T-helper 1 cell treated with Interleukin-12 subunit alpha and Interleukin-12 subunit beta and Interleukin-4 antibody, amounts not matched to agents 30 ng/mL and 1 ng/mL, for 36 hours (primary cell): ENCODE results near the gene SPECC1L. TPM values are rescaled to one million over a fixed set of nuclear protein-coding genes. Genes with fewer than 3 reads are reported as not detected.

Source experiments
- intact Hi-C: fragments of 100-400 bp; cut with micrococcal nuclease; formaldehyde crosslinking; loops from one replicate; pipeline ENCODE4 v1.15.1; 2024
- total RNA-seq: library from RNA; stranded (reverse); gene quantifications from 2 replicates; pipeline ENCODE4 v1.2.3, GENCODE V29; 2022

Gene SPECC1L
- total RNA-seq, 1 donor from 2014 or later: 48.9 TPM

DNA sequence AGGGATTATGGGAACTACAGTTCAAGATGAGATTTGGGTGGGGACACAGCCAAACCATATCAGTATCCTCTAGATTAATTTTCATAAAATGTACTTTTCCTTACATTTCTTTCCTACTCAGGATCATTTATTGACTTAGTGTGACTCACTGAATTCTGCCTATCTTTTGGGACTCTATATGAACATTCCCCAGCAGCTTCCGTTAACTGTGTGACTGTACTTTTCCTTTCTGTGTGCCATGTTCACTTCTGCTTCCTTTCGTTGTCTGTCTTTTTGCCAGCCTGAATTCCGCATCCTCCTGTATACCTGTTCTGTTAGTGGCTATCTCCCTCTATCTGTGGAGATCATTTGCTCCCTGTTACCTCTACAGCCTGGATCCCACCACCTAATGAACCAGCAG lies 48.8 kb downstream of the SPECC1L start:
- intact Hi-C loops: no loop called here

DNA sequence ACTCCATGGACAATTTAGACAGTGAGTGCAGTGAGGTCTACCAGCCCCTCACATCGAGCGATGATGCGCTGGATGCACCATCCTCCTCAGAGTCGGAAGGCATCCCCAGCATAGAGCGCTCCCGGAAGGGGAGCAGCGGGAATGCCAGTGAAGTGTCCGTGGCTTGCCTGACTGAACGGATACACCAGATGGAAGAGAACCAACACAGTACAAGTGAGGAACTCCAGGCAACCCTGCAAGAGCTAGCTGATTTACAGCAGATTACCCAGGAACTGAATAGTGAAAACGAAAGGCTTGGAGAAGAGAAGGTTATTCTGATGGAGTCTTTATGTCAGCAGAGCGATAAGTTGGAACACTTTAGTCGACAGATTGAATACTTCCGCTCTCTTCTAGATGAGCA lies 51.4 kb downstream of the SPECC1L start:
- intact Hi-C loops: loop anchor here (10.0 kb wide), 1 partner anchor 433 kb away; no protein-coding TSS in a partner anchor

DNA sequence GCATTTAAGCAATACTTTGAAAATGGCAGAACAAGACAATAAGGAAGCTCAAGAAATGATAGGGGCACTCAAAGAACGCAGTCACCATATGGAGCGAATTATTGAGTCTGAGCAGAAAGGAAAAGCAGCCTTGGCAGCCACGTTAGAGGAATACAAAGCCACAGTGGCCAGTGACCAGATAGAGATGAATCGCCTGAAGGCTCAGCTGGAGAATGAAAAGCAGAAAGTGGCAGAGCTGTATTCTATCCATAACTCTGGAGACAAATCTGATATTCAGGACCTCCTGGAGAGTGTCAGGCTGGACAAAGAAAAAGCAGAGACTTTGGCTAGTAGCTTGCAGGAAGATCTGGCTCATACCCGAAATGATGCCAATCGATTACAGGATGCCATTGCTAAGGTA lies 51.9 kb downstream of the SPECC1L start:
- intact Hi-C loops: loop anchor here (10.0 kb wide), 1 partner anchor 432 kb away; no protein-coding TSS in a partner anchor

DNA sequence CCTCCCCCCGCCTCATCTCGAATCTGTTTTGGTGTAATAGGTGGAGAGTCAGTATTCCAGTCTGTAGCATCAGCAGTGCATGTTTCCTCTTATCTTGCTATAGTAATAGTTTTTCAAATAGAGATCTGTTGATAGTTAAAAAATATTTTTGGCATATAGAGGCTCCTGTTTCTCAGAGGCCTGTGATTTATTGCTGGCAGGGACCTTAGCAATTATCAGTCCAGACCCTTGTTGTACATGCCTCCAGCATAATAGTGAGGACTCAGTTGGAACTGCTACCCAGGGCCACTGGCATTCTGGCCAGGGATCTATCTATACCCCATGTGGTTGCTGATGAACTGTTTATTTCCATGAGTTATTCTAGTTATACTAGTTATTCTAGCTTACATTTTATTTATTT lies 52.6 kb downstream of the SPECC1L start:
- intact Hi-C loops: loop anchor here (10.0 kb wide), 1 partner anchor 432 kb away; no protein-coding TSS in a partner anchor

DNA sequence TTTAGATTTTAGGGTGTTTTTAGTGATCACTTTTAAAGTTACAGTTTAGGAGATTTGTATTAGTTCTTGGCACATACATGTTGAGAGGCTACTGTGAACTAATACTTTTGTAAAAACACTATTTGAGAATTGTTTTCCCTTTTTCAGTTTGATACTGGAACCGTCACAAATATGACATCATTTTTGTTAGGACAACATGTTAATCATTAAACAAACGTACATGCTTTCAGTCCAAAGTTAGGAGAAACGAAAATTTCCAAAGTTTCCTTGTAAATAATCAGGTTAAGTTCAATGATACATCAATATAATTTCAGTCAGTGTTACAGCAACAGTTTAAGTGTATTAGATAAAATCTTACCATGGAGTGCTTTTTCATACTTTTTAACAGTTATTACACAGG lies 53.1 kb downstream of the SPECC1L start:
- intact Hi-C loops: loop anchor here (10.0 kb wide), 1 partner anchor 431 kb away; no protein-coding TSS in a partner anchor

DNA sequence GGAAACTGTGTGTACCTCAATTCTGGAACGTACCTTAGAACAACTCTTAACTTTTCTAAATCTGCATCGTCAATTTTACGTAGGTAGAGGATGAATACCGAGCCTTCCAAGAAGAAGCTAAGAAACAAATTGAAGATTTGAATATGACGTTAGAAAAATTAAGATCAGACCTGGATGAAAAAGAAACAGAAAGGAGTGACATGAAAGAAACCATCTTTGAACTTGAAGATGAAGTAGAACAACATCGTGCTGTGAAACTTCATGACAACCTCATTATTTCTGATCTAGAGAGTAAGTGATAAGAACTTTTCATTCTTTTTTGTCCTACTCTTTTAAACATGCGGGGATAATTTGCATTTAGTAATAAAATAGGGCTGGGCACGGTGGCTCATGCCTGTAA lies 53.5 kb downstream of the SPECC1L start:
- intact Hi-C loops: loop anchor here (10.0 kb wide), 1 partner anchor 431 kb away; no protein-coding TSS in a partner anchor

DNA sequence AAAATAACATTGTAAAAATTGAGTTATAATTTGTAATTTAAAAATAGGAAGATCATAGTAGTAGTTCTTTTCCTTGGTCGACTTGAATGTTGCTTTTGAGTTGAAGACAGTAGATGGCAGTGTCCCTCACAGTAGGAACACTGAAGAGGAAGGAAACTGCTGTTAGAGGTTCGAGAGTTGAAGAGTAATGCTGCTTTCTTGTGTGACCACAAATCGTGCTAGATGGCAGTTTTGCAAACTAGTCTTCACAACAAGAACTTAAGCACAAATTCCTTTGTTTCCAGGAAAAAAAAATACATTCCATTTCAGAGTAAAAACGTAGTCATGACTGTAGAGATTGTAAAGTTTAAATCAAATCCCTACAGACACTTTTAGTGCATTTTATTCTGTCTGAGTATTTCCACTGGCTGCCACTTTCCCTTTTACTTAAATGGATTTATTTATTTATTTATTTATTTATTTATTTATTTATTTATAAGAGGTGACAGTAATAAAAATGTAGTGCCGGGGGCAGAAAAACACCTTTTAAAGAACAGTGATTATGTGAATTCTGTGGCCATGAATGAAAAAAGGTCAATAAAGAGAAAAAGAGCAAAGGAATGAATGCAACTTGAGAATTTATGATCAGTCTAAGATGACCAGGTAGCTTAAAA lies 54.6 kb downstream of the SPECC1L start:
- intact Hi-C loops: loop anchor here (1.0 to 10.0 kb wide), 8 partner anchors 52 to 430 kb away; partner anchors contain the start of gene ADORA2A

DNA sequence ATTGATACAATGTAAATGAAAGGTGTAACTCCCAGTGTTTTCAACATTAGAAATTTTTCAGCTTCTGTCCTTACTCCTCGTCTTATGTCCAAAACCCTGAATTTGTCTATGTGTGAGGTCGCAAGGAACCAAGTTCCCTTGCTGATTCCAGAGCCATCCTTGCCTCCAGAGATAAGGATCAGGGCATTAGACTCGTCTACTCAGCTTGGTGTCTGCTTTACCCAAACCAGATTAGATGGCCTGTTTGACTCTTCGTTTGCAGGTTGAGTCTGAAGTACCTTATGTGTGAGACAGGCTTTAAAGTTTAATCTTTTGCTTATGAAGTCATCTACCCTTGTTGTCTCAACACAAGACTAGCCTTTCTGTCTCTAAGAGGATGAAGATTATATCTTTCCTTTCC lies 55.6 kb downstream of the SPECC1L start:
- intact Hi-C loops: loop anchor here (5.0 to 10.0 kb wide), 2 partner anchors 51 to 429 kb away; no protein-coding TSS in a partner anchor

DNA sequence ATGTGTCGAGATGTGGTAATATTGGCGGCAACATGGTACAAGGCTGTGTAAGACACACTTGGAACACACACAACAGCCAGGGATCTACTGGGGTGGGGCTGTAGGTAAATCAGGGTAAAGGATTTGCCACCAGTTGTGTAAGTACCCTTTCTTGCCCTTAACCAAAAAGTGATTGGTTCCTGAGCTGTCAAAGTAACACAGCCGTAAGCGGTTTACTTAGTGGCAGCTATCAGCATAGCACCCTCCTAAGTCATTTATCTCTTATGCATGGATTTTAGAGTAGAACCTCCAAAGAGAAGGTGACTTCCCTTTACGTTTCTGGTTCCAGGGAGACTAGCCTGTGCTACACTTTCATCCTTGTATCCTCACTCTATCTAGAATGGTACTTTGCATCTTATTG lies 57.2 kb downstream of the SPECC1L start:
- intact Hi-C loops: loop anchor here (5.0 to 10.0 kb wide), 2 partner anchors 49 to 427 kb away; no protein-coding TSS in a partner anchor

DNA sequence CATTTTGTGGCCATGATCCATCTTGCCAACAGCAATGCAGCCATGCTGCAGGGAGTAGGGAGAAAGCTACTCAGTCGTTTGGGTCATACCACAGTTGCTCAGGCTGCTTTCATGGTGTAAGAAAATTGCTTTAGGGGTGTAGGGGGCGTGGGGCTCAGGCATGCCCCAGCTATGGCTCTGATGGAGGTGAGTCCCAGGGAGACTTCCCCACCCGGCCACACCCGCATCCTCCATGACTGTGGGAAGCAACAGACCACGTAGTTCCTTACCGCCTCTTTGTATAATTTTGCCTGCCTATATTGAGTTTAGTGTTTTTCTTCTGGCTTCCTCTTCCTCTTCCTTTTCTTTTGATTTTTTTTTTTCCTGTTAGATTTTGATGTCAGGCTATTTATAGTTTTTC lies 58.8 kb downstream of the SPECC1L start:
- intact Hi-C loops: loop anchor here (5.0 to 10.0 kb wide), 2 partner anchors 48 to 425 kb away; no protein-coding TSS in a partner anchor

DNA sequence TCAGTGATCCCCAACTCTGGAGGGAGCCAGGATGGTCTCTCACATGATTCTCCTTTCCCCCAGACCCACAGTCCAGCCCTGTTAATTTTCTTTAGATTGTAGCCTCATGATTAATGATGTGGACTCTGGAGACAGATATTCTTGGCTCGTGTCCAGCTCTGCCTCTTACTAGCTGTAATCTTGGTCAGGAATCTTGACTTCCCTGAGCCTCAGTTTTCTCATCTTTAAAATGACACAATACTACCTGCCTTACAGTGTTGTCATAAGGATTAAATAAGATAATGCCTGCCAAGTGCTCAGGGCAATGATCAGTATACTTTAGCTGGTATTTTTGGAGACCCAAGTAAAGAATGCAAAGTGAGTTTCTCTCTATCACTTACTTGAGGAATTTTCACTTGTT lies 60.0 kb downstream of the SPECC1L start:
- intact Hi-C loops: no loop called here

DNA sequence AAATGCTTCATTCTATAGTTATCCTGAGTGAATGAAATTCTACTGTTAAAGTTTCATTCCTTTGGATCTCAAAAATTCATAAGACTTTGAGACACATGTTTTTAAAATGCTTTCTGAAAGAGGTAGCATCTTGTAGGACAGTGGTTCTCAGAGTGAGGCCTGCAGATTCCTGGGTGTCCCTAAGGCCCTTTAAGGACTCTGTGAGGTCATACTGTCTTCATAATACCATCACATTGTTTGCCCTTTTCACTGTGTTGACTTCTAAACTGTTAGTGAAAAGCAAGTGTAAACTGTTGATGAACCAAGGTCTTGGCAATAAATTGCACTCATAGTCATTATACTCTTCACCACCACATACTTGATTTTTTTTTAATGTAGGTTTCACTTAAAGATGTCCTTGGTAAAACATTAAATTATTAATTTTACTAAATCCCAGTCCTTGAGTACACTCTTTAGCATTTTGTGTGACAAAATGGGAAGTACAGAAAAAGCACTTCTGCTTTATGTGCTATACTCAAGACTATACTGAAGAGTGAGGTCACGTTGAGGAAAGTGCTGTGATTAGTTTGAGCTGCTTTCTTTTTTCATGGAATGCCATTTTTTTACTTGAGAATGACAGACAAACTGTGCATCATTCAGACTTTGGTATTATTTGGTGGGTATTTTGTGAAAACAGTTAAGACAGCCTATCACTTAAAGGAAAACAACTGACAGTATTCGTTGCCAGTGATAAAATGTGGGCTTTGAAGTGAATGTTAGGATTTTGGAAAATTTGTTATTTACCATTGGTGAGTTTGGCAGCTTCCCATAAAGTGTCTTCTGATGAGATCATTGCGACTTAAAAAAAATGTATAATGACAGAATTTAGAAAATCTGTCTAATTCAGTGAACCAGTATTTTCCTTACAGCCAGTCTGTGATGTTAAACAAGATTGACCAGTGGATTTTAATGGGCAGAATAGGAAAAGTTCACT lies 61.1 kb downstream of the SPECC1L start:
- intact Hi-C loops: no loop called here

DNA sequence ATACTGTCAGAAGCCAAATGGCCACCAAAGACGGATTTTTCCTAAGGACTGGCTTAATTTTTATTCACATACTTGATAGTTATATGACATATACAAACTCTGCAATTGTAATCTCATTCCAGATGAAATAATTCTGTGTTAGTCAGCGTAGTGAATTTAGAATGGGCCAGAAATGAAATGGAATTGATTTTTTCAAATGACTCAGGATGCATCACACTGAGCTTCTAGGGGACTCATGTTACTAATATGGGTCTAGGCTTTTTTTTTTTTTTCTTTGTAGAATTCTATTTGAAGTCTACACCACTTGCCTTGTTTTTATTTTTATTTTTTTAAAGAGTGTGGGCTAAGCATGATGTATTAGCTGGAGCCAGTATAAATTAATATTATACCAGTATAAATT lies 62.7 kb downstream of the SPECC1L start:
- intact Hi-C loops: no loop called here

DNA sequence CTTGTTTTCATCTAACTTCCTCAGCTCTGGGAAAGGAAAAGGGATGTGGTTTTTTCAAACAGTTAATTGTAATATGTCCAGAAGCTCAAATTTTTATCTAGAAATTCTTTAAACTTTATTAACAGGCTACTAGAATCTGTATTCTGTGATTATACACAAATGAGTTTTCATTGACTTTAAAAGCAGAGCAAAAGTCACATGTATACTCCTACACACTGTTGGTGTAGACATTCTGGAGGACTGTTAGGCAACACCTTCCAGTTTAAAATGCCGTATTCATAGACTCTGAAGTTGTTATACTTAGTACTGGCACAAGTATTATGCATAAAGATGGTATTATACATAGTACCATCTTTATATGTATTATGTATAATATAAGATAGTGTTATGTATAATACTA lies 64.9 kb downstream of the SPECC1L start:
- intact Hi-C loops: no loop called here

DNA sequence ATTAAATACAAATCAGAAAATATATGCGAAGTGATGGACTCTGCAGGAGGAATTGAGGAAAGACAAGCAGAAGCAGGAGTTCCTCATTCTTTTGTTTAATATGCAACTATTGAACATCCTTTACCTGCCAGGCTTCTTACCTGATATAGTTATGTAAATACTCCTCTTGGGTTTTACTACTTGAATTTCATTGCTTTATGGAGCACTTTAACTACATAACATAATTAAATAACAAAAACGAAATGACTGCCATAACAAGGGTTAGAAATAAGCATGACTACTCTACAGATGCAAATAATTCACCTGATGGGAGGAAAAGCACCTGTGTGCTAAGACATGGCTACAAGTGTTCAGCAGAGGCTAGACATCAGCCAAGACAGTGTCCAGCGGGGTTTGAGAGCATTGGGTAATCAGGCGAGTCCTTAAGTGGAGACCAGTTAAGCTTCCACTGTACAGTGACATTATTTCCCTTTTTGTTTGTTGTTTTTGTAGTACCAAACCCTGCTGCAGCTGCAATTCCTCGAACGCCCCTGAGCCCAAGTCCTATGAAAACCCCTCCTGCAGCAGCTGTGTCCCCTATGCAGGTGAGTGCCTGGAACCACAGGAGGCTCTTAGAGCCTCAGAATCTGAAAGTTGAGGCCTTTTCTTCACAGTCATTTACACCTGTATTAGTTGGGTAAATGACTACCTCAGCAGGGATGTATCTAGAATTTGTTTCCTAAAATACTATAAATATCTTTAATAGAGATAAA lies 67.4 kb downstream of the SPECC1L start:
- intact Hi-C loops: no loop called here

DNA sequence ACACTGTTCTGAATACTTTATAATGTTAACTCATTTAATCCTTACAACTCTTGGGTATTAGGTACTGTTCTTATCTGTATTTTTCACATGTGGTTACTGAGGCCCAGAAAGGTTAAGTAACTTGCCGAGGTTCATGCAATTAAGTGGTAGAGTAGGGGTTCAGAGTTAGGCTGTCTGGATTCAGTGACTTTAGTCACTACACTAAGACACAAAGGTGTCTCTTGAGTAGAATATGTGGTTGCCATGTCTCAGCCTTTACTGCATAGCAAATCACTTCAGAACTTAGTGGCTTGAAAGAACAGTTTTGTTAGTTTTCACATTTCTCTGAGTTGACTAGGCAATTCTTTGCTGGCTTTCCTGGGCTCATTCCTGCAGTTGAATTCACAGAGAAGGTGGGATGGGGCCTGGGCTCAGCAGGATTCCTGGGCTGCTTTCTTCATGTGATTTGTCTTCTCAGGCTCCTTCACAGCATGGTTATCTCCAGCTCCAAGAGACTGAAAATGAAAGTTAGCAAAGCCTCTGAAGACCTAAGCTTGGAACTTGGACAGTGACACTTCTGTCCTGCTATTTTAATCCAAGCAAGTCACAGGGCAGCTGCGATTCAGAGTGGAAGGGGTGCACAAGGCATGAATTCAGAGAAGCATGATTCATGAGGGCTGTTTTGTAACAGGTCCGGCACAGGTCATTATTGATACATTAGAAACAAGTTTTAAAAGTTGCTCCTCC lies 68.3 kb downstream of the SPECC1L start:
- intact Hi-C loops: no loop called here

DNA sequence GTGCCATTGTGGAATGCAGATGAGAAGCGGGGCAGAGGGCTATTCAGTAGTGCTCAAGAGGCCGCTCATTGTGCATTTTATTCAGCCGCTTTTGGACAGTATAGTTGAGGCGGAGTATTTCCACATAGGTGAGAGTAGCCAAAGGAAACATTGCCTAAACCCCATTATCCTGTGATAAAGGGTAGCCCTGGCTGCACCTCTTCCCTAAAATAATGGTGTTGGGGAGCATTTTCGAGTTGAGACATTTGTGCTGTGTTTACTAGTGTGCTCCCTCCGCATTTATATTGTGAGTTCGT lies 68.8 kb downstream of the SPECC1L start:
- intact Hi-C loops: no loop called here

DNA sequence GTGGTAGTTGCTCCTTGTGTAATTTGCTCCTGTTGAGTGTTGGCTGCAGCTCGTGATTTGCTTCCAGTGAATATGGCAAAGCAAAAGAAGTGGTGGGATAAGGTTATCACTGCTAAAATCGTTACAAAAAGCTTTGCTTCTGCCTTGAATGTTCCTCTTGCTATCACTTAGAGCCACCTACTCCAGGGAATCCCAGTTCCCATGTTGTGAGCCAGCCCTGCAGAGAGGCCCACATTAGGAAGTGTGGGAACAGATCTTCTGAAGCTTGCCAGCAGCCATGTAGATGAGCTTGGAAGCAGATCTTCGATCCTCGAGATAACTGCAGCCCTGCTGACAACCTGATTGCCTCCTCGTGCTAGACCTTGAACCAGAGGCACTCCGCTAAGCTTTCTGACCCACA lies 71.0 kb downstream of the SPECC1L start:
- intact Hi-C loops: no loop called here

DNA sequence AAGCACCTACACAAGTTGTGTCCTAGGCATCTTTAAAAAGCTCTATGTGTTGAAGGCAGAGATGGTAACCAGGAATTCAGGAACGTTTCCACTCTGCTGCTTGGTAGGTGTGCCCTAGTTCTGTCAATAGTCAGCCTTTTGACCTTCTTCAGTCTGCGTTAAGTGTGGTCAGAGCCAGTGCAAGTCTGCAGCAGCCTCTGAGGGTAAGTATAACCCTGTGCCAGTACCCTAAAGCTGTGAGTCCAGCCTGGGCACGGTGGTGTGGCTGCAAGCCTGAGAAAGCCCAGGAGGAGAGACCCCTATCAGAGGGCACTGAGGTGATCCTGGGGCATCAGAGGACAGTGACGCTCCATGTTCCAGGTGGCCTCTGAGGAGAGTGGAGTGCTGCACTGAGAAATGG lies 80.0 kb downstream of the SPECC1L start:
- intact Hi-C loops: no loop called here

DNA sequence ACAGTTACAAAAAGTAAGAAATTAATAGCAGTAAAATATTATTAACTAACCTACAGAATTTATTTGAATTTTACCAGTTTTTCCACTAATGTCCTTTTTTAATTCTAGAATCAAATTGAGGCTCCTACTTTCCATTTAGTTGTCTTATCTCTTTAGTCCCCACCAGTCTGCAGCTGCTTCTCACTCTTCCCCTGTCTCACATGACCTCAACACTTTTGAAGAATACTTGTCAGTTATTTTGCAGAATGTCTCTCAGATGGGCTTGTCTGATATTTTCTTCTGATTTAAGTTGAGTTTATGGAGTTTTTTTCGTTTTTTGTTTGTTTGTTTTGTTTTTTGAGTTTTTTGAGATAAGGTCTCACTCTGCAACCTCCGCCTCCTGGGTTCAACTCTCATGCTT lies 82.5 kb downstream of the SPECC1L start:
- intact Hi-C loops: no loop called here

DNA sequence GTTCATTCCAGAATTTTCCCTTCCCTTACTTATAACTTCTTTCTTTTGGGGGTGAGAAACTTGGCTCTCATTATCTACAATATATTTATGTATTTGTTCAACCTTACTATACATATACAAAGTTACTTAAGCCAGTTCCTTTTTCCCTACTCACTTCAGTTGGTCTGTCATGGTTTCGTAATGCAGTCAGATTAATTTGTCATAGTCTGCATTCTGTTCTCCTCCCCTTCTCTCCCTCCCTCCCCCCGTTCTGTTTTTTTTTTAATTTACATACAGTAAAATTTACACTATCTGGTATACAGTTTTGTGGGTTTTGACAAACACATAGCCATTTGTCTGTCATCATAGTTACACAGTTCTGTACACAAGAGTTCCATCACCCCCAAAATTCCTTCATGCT lies 84.9 kb downstream of the SPECC1L start:
- intact Hi-C loops: no loop called here
